ENCODE measurements around the gene LRCH4. TPM values are rescaled to one million over a fixed set of nuclear protein-coding genes. Genes with fewer than 3 reads are reported as not detected.
"Not testable (repeated sequence)": the region's sequence is repeated elsewhere in the genome, so short reads cannot be mapped to it uniquely, and the experiment has no call there.

LRCH4 gene
- polyA plus RNA-seq, 4 donors: 25.9 to 55.9 (median 47.4) TPM

DNA sequence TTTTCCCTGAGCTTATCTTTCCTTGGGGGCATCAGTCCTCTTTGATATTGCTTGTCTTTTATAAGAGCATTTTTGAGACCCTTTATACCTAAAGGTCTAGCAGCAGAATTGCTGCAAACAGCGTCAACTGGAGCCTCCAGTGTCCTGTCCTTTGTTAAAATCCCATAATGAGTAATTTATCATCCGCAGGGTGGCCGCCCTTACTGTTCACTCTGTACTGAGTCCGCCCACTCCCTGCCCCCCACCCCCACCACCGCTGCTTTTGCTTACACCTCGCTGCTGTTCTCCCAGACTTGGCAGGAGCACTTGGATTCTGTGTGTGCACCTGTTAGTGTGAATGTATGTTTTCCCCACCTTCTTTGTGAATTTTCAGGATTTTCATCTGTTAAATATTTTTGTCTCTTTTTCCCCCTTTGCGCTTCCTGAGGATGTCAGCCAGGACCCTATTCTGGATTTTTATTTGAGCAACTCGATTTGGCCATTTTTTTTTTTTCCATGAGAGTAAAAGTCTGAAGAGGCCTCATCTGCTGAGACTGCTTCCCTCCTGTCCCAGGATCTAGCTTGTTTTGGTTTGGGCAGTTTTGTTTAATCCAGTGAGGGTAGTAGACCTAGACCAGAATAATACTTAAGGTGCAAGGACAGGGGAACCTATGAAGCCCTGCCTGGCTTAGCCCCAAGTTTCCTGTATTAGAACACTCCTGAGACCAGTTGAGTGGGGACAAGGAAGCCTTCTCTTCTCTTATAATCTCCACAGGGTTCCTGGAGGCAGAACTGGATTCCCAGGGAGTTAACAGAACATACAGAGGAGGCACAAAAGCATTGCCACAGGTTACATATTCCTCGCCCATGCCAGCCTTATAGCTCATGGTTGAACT is 38.8 kb downstream of the LRCH4 start:
- no peak for DNase-seq (ENCODE audit: low read depth in 4 of 4, low spot score in 2 of 4)

GRCh38 chr7:100546129-100546925 is 39.6 kb downstream of the LRCH4 start:
- no peak for DNase-seq (ENCODE audit: low read depth in 4 of 4, low spot score in 2 of 4)

GRCh38 chr7:100545360-100546128 is 40.4 kb downstream of the LRCH4 start:
- no peak for DNase-seq (ENCODE audit: low read depth in 4 of 4, low spot score in 2 of 4)

- no peak for DNase-seq (ENCODE audit: low read depth in 4 of 4, low spot score in 2 of 4)
These were observed 41.0 kb downstream of the LRCH4 start for GRCh38 chr7:100544967-100545359.

- DNase-seq (ENCODE audit: low read depth in 4 of 4, low spot score in 2 of 4): no peak
These were observed 41.5 kb downstream of the LRCH4 start for GRCh38 chr7:100544386-100544785.

DNA sequence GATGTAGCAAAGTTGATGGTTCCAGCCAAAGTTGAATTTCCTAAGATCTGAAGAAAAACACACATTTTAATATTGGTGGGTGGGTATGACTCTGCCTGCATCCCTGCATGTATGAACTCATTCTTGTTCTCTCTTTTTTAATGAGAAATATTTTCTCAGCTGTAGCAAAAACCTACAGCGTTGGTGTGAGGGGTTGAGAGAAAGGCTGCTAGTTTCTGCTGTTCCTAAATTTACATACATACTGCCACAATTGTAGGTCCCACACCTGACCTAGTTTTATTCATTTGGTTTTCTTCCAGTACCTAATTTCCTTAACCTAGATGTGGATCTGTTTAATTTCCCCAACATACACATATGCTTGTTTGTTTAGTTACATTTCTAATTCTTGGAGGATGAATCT is 42.3 kb downstream of the LRCH4 start:
- no peak for DNase-seq (ENCODE audit: low read depth in 4 of 4, low spot score in 2 of 4)

- not testable (repeated sequence) for DNase-seq (ENCODE audit: low read depth in 4 of 4, low spot score in 2 of 4)
These were observed 44.6 kb downstream of the LRCH4 start for GRCh38 chr7:100541309-100541708.

DNA sequence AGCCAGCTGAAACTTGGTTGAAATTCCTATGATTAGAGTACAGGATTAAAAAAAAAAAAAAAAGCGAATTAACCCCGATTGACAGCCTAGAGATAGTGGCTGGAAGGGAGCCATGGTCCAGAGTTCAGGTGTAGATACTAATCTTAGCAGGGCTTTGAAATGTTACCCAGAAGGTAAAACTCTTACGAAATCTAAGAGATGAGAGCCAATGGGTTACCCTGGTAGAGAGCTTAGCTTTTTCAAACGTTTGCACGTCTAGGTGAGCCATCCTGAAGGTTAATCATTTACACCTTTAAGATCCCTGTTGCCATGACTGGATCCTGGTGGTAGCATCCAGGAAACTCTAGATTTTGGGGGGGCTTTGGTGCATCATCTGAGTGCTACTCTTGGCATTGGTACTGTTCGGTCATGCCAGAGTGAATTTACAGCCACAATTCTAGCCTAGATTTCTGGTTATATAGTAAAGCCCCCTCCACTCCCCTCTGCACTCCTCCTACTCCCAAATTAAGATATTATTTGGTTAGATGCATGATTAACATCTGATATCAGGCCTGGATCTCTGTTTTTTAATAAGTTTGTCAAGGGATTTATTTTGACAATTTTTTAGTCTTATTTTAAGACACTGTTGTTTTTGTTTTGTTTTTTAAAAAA is 45.7 kb downstream of the LRCH4 start:
- DNase-seq (ENCODE audit: low read depth in 4 of 4, low spot score in 2 of 4): no peak

GRCh38 chr7:100539436-100540006 is 46.4 kb downstream of the LRCH4 start:
- DNase-seq (ENCODE audit: low read depth in 4 of 4, low spot score in 2 of 4): no peak

DNA sequence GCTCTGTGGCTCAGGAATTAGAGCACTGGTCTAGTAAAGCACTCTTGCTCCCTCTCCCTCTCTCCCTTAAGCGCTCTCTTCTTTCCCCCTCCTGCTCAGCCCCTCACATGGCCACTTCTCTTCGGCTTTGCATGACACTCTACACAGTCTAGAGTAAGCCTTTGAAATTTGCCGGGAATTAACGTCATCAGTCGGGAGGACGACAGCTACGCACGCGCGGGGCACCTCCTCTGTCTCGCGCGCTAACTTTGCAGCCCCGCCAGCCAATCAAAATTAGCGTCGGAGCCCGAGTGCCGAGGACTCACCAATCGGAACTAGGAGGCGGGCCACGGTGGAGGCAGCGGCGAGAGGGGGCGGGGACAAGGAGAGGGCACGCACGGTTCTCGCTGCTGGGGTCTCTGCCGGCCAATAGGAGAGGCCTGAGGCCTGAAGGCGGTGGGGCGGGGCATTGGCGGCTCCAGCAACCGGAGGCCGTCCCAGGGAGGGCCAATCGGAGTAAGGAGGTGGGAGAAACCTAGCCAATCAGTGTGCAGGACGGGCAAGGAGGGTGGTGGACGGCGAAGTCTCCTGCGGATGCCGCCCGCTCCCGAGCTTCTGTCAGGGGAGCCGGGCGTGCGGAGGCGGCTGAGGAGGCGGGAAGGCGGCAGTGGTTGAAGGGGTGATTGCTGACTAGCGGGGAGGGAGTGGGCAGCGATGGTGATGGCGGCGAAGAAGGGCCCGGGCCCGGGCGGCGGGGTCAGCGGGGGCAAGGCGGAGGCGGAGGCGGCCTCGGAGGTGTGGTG is 47.1 kb downstream of the LRCH4 start, which contains the start of gene AGFG2:
TSS of gene AGFG2 (plus strand) at position 550 of the 782 bp plus-strand sequence. CDS start at position 694, 144 bp downstream.
- peak; percentile 93 to 99 (median 98) for DNase-seq (ENCODE audit: low read depth in 4 of 4, low spot score in 2 of 4)

DNA sequence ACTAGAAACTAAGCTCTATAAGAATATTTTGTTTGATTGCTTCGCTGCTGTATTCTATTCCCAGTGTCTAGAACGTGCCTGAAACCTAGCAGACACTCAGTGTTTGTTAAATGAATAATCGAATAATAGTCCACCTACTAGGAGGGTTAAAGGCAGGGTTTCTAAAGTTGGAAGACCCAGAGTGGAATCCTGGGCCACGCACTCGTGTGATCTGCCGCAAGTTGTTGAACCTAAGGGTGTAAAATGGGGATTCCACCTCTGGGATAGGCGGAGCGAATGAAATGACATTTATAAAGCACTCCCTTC is 47.6 kb downstream of the LRCH4 start:
- DNase-seq (ENCODE audit: low read depth in 4 of 4, low spot score in 2 of 4): no peak

- DNase-seq (ENCODE audit: low read depth in 4 of 4, low spot score in 2 of 4): not testable (repeated sequence)
These were observed 49.2 kb downstream of the LRCH4 start for GRCh38 chr7:100536695-100537094.

GRCh38 chr7:100535982-100536381 is 49.9 kb downstream of the LRCH4 start:
- DNase-seq (ENCODE audit: low read depth in 4 of 4, low spot score in 2 of 4): not testable (repeated sequence)

- no peak for DNase-seq (ENCODE audit: low read depth in 4 of 4, low spot score in 2 of 4)
These were observed 53.5 kb downstream of the LRCH4 start for GRCh38 chr7:100532165-100533022.

- DNase-seq (ENCODE audit: low read depth in 4 of 4, low spot score in 2 of 4): not testable (repeated sequence)
These were observed 57.6 kb downstream of the LRCH4 start for GRCh38 chr7:100528108-100528866.

All from left renal cortex interstitium (tissue), 4 donors.